HCT116 (cell line): ENCODE data around the gene YTHDF1.

ENCODE experiments used
- CBX3 ChIP-seq: IDR thresholded peaks from 2 replicates; pipeline ENCODE4 v1.6.1; 2012; ENCODE audit warnings: low read depth
- POLR2AphosphoS5 ChIP-seq: IDR thresholded peaks from 2 replicates; pipeline ENCODE4 v1.6.1; 2011; ENCODE audit warnings: mild to moderate bottlenecking, low read depth, low read length, moderate library complexity

DNA sequence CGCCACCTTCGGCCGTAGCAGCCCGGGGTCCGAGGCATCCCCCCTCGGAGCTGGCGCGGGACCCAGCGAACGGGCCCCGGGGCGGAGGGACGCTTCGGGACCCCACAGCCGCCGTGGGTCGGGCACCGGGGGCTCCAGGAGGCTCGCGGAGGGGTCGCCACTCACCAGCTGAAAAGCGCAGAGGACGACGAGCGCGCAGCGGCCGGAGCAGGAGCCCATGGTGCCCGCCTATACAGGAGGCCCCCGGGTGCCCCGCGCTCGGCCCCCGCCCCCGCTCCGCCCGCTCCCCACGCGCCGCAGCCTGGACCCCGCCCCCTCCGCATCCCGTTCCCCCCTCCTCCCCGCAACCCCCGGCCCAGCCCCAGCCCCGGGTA is 38.3 kb upstream of the YTHDF1 start, which contains the start of gene NKAIN4:
- TF ChIP-seq POLR2AphosphoS5 = no peak
- no peak for TF ChIP-seq CBX3
